ENCODE data around the gene KL. TPM values are rescaled to one million over a fixed set of nuclear protein-coding genes. Genes with fewer than 3 reads are reported as not detected.

KL gene
- total RNA-seq, 3 donors from 2014 or later (not counting 1 experiment from before 2014, with no cell fraction given) = not detected

DNA sequence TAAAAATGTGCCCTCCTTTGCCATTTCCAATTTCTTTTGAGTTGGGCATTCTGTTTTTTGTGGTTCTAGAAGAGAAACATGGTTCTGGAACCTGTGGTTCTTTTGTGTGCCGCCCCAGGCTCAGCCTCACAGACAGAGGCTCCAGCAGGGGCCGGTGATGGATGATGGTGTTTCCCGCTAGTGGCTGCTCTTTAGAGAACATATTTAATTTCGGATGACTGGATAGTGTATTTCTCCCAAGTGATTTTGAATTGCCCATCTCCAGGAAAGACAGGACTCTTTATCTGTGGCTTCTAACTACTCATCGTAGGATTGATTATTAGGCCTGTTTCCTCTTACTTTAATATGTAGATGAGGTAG is 75.2 kb downstream of the KL start:
- Histone ChIP-seq H3K9me3 (ENCODE audit: control insufficient read depth, insufficient read depth, low read length) (no peaks in the 10 kb centered on the region), H3K4me3 (ENCODE audit: low read length) (no peak overlapping the region), H3K27ac (ENCODE audit: low read length) (no peak overlapping the region), H3K36me3 (ENCODE audit: control insufficient read depth, insufficient read depth, low read length) (no peaks in the 10 kb centered on the region), H3K27me3 (ENCODE audit: control insufficient read depth, insufficient read depth, low read length) (no peaks in the 10 kb centered on the region), H3K4me1 (ENCODE audit: control insufficient read depth, insufficient read depth, low read length) (no peaks in the 10 kb centered on the region)
- Mint-ChIP-seq H3K9me3 (peaks cover 0 to 4% of the 10 kb centered on the region in 2 donors), H3K27ac (no peak overlapping the region), H3K27me3 (ENCODE audit: low read depth in 2 of 2) (peaks cover 0 to 7% of the 10 kb centered on the region in 2 donors), H3K36me3 (no peaks in the 10 kb centered on the region), H3K4me3 (no peak overlapping the region), H3K4me1 (no peaks in the 10 kb centered on the region)
- 96% methylated on average over 4 of the region's 5 CpGs for WGBS (ENCODE audit: insufficient coverage)
- TF ChIP-seq, protein P1, sequence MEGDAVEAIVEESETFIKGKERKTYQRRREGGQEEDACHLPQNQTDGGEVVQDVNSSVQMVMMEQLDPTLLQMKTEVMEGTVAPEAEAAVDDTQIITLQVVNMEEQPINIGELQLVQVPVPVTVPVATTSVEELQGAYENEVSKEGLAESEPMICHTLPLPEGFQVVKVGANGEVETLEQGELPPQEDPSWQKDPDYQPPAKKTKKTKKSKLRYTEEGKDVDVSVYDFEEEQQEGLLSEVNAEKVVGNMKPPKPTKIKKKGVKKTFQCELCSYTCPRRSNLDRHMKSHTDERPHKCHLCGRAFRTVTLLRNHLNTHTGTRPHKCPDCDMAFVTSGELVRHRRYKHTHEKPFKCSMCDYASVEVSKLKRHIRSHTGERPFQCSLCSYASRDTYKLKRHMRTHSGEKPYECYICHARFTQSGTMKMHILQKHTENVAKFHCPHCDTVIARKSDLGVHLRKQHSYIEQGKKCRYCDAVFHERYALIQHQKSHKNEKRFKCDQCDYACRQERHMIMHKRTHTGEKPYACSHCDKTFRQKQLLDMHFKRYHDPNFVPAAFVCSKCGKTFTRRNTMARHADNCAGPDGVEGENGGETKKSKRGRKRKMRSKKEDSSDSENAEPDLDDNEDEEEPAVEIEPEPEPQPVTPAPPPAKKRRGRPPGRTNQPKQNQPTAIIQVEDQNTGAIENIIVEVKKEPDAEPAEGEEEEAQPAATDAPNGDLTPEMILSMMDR (IDR thresholded peaks at IDR 0.05) = no peak
- intact Hi-C loops (cut with micrococcal nuclease) = no loop called here
- no peak for DNase-seq
- no peak for ATAC-seq

DNA sequence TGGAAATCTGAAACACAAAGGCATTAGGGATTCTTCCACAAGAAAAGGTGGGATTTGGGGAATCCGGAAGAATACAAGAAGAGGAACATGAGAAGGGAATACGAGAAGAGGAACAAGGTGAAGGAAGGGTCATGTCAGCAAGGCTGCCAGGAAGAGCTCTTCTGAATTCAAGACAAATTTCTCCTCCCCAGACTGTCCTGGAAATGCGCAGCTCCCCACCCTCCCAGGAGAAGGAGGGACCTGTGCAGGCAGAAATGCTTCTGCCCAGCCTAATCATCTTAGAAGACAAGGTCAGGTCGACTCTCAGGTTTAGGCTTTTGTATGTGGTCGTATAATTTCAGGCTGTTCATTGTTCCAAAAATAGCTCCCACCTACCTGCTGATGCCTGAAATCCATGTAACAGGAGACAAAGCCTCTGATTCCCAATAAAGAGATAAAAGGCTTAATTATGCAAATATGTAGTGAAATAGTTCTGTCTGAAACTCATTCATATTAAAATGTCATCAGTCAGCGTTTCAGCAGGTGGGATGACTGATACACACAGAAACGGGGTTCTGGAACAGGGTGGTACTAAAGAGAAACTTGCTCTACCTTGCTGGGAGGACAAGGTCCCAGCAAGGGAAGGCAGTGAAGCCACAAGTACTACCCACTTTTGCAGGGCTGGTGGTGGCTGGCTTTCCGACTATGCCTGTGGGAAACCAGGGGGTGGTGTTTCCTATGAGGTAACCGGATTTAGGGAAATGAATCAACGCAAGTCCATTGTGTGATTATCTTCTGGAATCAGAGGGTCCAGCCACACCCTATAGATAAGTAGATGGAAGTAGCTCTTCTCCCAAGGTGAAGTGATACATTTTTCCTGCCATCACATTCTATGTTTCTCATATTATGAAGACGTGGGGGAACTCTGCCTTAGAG is 76.1 kb downstream of the KL start:
- Mint-ChIP-seq H3K4me1 (no peaks in the 10 kb centered on the region), H3K9me3 (peaks cover 0 to 4% of the 10 kb centered on the region in 2 donors), H3K27me3 (ENCODE audit: low read depth in 2 of 2) (peaks cover 0 to 7% of the 10 kb centered on the region in 2 donors), H3K4me3 (no peak overlapping the region), H3K27ac (no peak overlapping the region), H3K36me3 (no peaks in the 10 kb centered on the region)
- ATAC-seq (no peak), DNase-seq (no peak)
- Histone ChIP-seq H3K9me3 (ENCODE audit: control insufficient read depth, insufficient read depth, low read length) (no peaks in the 10 kb centered on the region), H3K4me1 (ENCODE audit: control insufficient read depth, insufficient read depth, low read length) (no peaks in the 10 kb centered on the region), H3K27ac (ENCODE audit: low read length) (no peak overlapping the region), H3K36me3 (ENCODE audit: control insufficient read depth, insufficient read depth, low read length) (no peaks in the 10 kb centered on the region), H3K27me3 (ENCODE audit: control insufficient read depth, insufficient read depth, low read length) (no peaks in the 10 kb centered on the region), H3K4me3 (ENCODE audit: low read length) (no peak overlapping the region)
- WGBS (ENCODE audit: insufficient coverage) = 89% methylated on average over 11 of the region's 11 CpGs
- intact Hi-C loops (cut with micrococcal nuclease) = no loop called here
- TF ChIP-seq, protein P1 (IDR thresholded peaks at IDR 0.05) = no peak

DNA sequence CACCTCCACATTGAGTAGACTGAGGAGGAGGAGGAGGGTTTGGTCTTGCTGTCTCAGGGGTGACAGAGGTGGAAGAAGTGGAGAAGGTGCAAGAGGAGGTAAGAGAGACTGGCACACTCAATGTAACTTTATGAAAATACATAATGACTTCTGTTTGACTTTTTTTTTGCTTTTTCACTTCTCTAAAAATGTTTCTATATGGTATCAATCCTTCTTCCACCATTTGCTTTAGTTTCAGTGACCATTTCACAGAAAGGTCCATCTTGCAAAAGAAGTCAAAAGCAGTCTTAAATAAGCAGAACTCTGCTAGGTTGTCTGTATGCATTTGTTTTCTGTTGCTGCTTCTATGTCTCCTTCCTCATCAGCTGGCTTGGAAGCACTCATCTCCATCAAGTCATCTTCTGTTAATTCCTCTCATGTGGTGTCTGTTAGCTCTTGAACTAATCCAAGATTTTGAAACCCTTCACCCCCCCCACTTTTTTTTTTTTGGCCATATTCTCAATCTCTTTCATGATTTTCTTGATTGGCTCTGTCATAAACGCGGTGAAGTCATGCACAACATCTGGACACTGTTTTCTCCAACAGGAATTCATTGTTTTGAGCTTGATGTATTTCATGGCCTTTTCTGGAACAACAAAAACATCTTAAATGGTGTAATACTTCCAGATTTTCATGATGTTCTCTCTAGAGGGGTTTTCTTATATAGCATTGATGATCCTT is 80.8 kb downstream of the KL start:
- Mint-ChIP-seq H3K36me3 (no peaks in the 10 kb centered on the region), H3K27ac (no peak overlapping the region), H3K4me1 (no peaks in the 10 kb centered on the region), H3K27me3 (ENCODE audit: low read depth in 2 of 2) (no peaks in the 10 kb centered on the region), H3K4me3 (no peak overlapping the region), H3K9me3 (peaks cover 0 to 5% of the 10 kb centered on the region in 2 donors)
- Histone ChIP-seq H3K9me3 (ENCODE audit: control insufficient read depth, insufficient read depth, low read length) (no peaks in the 10 kb centered on the region), H3K27me3 (ENCODE audit: control insufficient read depth, insufficient read depth, low read length) (no peaks in the 10 kb centered on the region), H3K4me1 (ENCODE audit: control insufficient read depth, insufficient read depth, low read length) (no peaks in the 10 kb centered on the region), H3K36me3 (ENCODE audit: control insufficient read depth, insufficient read depth, low read length) (no peaks in the 10 kb centered on the region), H3K4me3 (ENCODE audit: low read length) (no peak overlapping the region), H3K27ac (ENCODE audit: low read length) (no peak overlapping the region)
- intact Hi-C loops (cut with micrococcal nuclease) = no loop called here
- no peak for ATAC-seq
- WGBS (ENCODE audit: insufficient coverage) = 100% methylated on average over 2 of the region's 2 CpGs
- no peak for DNase-seq
- TF ChIP-seq, protein P1 (IDR thresholded peaks at IDR 0.05) = no peak
